Mesenchymal stem cell (in vitro differentiated cells and primary cell): ENCODE data around the gene RNF157.

Source experiments
- DNase-seq: peaks from one replicate; pipeline ENCODE4 v3.0.0-alpha.2; 2013
- H2AFZ ChIP-seq: one replicate; pipeline ENCODE4 v1.6.1; 2013; ENCODE audit warnings: low read depth, mild to moderate bottlenecking, control low read depth, inconsistent platforms, low read length, moderate library complexity
- H2AK5ac ChIP-seq: 2 replicates; pipeline ENCODE4 v1.6.1; 2013; ENCODE audit warnings: low read length, moderate library complexity, mild to moderate bottlenecking, inconsistent platforms; ENCODE audit not compliant: severe bottlenecking
- H2BK120ac ChIP-seq: one replicate; pipeline ENCODE4 v1.6.1; 2013; ENCODE audit warnings: low read depth, mild to moderate bottlenecking, inconsistent platforms, low read length, moderate library complexity
- H2BK12ac ChIP-seq, 2 experiments: one replicate each; pipeline ENCODE4 v1.6.1; 2013; ENCODE audit warnings: inconsistent platforms in 2 of 2, low read length in 2 of 2, mild to moderate bottlenecking in 2 of 2, moderate library complexity in 2 of 2, control low read depth in 1 of 2
- H2BK15ac ChIP-seq: one replicate; pipeline ENCODE4 v1.6.1; 2013; ENCODE audit warnings: mild to moderate bottlenecking, low read depth, inconsistent platforms; ENCODE audit not compliant: poor library complexity, severe bottlenecking
- H2BK5ac ChIP-seq: 2 replicates; pipeline ENCODE4 v1.6.1; 2013; ENCODE audit warnings: low read depth, mild to moderate bottlenecking, low read length, control low read depth, inconsistent platforms; ENCODE audit not compliant: poor library complexity, severe bottlenecking
- H3K14ac ChIP-seq, 2 experiments: one replicate each; pipeline ENCODE4 v1.6.1; 2013; ENCODE audit warnings: inconsistent platforms in 2 of 2, low read length in 2 of 2, control low read depth in 1 of 2, mild to moderate bottlenecking in 1 of 2, moderate library complexity in 1 of 2
- H3K18ac ChIP-seq, 2 experiments: one replicate each; pipeline ENCODE4 v1.6.1; 2013; ENCODE audit warnings: inconsistent platforms in 2 of 2, low read length in 2 of 2, control low read depth in 1 of 2, low read depth in 1 of 2, mild to moderate bottlenecking in 1 of 2
- H3K23ac ChIP-seq, 2 experiments: one replicate each; pipeline ENCODE4 v1.6.1; 2013; ENCODE audit warnings: inconsistent platforms in 2 of 2, low read length in 2 of 2, mild to moderate bottlenecking in 2 of 2, moderate library complexity in 2 of 2, control low read depth in 1 of 2
- H3K27ac ChIP-seq: 2 replicates; pipeline ENCODE4 v1.5.1; 2013; ENCODE audit warnings: mild to moderate bottlenecking, moderate library complexity, low read length, control low read depth, inconsistent platforms; ENCODE audit not compliant: poor library complexity, severe bottlenecking
- H3K27me3 ChIP-seq, 2 experiments: 2 replicates each; pipeline versions ENCODE4 v1.6.1 to v1.7.0; 2013; ENCODE audit warnings: low read length in 2 of 2, mild to moderate bottlenecking in 2 of 2, moderate library complexity in 2 of 2, control low read depth in 1 of 2, inconsistent platforms in 1 of 2; ENCODE audit not compliant: control insufficient read depth in 1 of 2, insufficient read depth in 1 of 2
- H3K36me3 ChIP-seq, 2 experiments: 2 replicates each; pipeline versions ENCODE4 v1.6.1 to v1.7.0; 2013; ENCODE audit warnings: low read length in 2 of 2, control low read depth in 1 of 2, inconsistent platforms in 1 of 2, low read depth in 1 of 2, mild to moderate bottlenecking in 1 of 2; ENCODE audit not compliant: insufficient read depth in 2 of 2, control insufficient read depth in 1 of 2
- H3K4ac ChIP-seq, 2 experiments: one replicate each; pipeline ENCODE4 v1.6.1; 2013; ENCODE audit warnings: inconsistent platforms in 2 of 2, low read length in 2 of 2, mild to moderate bottlenecking in 2 of 2, moderate library complexity in 2 of 2, control low read depth in 1 of 2, low read depth in 1 of 2
- H3K4me1 ChIP-seq: 2 replicates; pipeline ENCODE4 v1.6.1; 2013; ENCODE audit warnings: low read depth, low read length, control low read depth; ENCODE audit not compliant: control insufficient read depth, insufficient read depth
- H3K4me2 ChIP-seq: 2 replicates; pipeline ENCODE4 v1.6.1; 2013; ENCODE audit warnings: low read length, mild to moderate bottlenecking, inconsistent platforms; ENCODE audit not compliant: poor library complexity, severe bottlenecking
- H3K4me3 ChIP-seq, 2 experiments: 2 replicates each; pipeline versions ENCODE4 v1.5.1 to v1.7.0; 2013; ENCODE audit warnings: low read length in 2 of 2, mild to moderate bottlenecking in 2 of 2, control low read depth in 1 of 2, low read depth in 1 of 2; ENCODE audit not compliant: insufficient read depth in 1 of 2
- H3K79me1 ChIP-seq: replicated peaks from 2 replicates; pipeline ENCODE4 v1.6.1; 2013; ENCODE audit warnings: mild to moderate bottlenecking, control low read depth, low read length, inconsistent platforms; ENCODE audit not compliant: poor library complexity, severe bottlenecking
- H3K9ac ChIP-seq: 2 replicates; pipeline ENCODE4 v1.7.0; 2013; ENCODE audit warnings: mild to moderate bottlenecking, low read length, moderate library complexity
- H3K9me3 ChIP-seq: 2 replicates; pipeline ENCODE4 v1.7.0; 2013; ENCODE audit warnings: mild to moderate bottlenecking, low read length; ENCODE audit not compliant: control insufficient read depth
- H4K8ac ChIP-seq: one replicate; pipeline ENCODE4 v1.6.1; 2013; ENCODE audit warnings: inconsistent platforms, mild to moderate bottlenecking, low read length, moderate library complexity
- H4K91ac ChIP-seq: one replicate; pipeline ENCODE4 v1.6.1; 2013; ENCODE audit warnings: mild to moderate bottlenecking, low read length, inconsistent platforms
- WGBS: methylation state at CpG from one replicate; pipeline ENCODE4 v1.1.7; 2013; ENCODE audit warnings: mixed read lengths; 5-methylcytosine and 5-hydroxymethylcytosine counted together

The RNF157 gene

DNA sequence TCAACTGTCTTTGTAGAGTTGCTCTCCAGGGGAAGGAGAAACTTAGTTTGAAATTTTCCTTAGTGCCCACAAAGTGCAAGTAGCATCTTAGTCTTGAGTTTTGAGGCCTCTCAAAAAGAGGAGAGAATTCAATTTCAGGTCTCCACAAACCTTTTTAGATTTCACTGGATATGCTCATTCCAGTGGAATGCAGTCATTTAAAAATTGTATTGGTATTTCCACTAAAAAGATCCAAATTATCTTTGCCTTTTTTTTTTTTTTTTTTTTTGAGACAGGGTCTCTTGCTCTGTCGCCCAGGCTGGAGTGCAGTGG is 92.3 kb downstream of the RNF157 start:
- no peak overlapping the region for H2BK5ac ChIP-seq
- DNase-seq = no peak
- H3K18ac ChIP-seq = no peak overlapping the region
- no peaks in the 10 kb centered on the region for H3K79me1 ChIP-seq
- peaks cover 0 to 21% of the 10 kb centered on the region in 2 experiments for H3K27me3 ChIP-seq
- peaks cover 22% of the 10 kb centered on the region for H3K4me1 ChIP-seq
- no peak overlapping the region for H3K14ac ChIP-seq
- no peaks in the 10 kb centered on the region for H3K9me3 ChIP-seq
- no CpG with 5 or more reads among the region's 1 CpG for WGBS
- no peak overlapping the region for H2BK12ac ChIP-seq
- no peak overlapping the region for H4K91ac ChIP-seq
- H3K4ac ChIP-seq = no peak overlapping the region
- no peak overlapping the region for H3K9ac ChIP-seq
- no peak overlapping the region for H2BK15ac ChIP-seq
- H2AFZ ChIP-seq = no peak overlapping the region
- H3K4me2 ChIP-seq = no peak overlapping the region
- H3K4me3 ChIP-seq = no peak overlapping the region
- no peak overlapping the region for H4K8ac ChIP-seq
- H3K36me3 ChIP-seq = peaks cover 0 to 37% of the 10 kb centered on the region in 2 experiments
- H2BK120ac ChIP-seq = no peak overlapping the region
- no peak overlapping the region for H2AK5ac ChIP-seq
- H3K23ac ChIP-seq = no peak overlapping the region
- H3K27ac ChIP-seq = no peak overlapping the region

GRCh38 chr17:76147211-76148014 is 92.9 kb downstream of the RNF157 start:
- no peaks in the 10 kb centered on the region for H3K79me1 ChIP-seq
- H2BK5ac ChIP-seq = no peak overlapping the region
- WGBS = 84% methylated on average over 12 of the region's 13 CpGs

GRCh38 chr17:76146053-76146851 is 94.0 kb downstream of the RNF157 start:
- Histone ChIP-seq H2BK120ac (no peak overlapping the region), H4K8ac (no peak overlapping the region), H3K23ac (no peak overlapping the region), H3K14ac (no peak overlapping the region), H2AFZ (no peak overlapping the region), H3K4ac (no peak overlapping the region), H2AK5ac (peak overlapping the region; percentile 20), H2BK5ac (no peak overlapping the region), H3K9ac (no peak overlapping the region), H3K4me1 (peaks cover 36% of the 10 kb centered on the region), H4K91ac (no peak overlapping the region), H3K4me2 (no peak overlapping the region), H2BK15ac (no peak overlapping the region), H3K36me3 (peaks cover 0 to 28% of the 10 kb centered on the region in 2 experiments), H2BK12ac (no peak overlapping the region), H3K9me3 (no peaks in the 10 kb centered on the region), H3K4me3 (no peak overlapping the region), H3K18ac (no peak overlapping the region), H3K79me1 (no peaks in the 10 kb centered on the region), H3K27ac (no peak overlapping the region), H3K27me3 (peaks cover 0 to 34% of the 10 kb centered on the region in 2 experiments)
- no peak for DNase-seq
- 95% methylated on average over 22 of the region's 22 CpGs for WGBS

More at GRCh38 chr17:76147211-76148014, 92.9 kb downstream of the RNF157 start:
- no peak overlapping the region for H3K18ac ChIP-seq
- H3K27me3 ChIP-seq = peaks cover 0 to 25% of the 10 kb centered on the region in 2 experiments
- H2AFZ ChIP-seq = no peak overlapping the region
- H2BK120ac ChIP-seq = no peak overlapping the region
- H2BK15ac ChIP-seq = no peak overlapping the region
- H3K36me3 ChIP-seq = peaks cover 0 to 37% of the 10 kb centered on the region in 2 experiments
- DNase-seq = peak; percentile 38
- H3K4me1 ChIP-seq = peaks cover 27% of the 10 kb centered on the region
- no peak overlapping the region for H2BK12ac ChIP-seq
- no peak overlapping the region for H3K14ac ChIP-seq
- no peaks in the 10 kb centered on the region for H3K9me3 ChIP-seq
- H3K4ac ChIP-seq = no peak overlapping the region
- no peak overlapping the region for H3K9ac ChIP-seq
- H3K23ac ChIP-seq = no peak overlapping the region
- no peak overlapping the region for H4K8ac ChIP-seq
- H3K4me3 ChIP-seq = no peak overlapping the region
- no peak overlapping the region for H2AK5ac ChIP-seq
- H4K91ac ChIP-seq = no peak overlapping the region
- no peak overlapping the region for H3K4me2 ChIP-seq
- H3K27ac ChIP-seq = no peak overlapping the region
